OCI-LY1 (cell line): ENCODE results near the gene HEXIM2.

Experiments
- H2AFZ ChIP-seq: fragments of 200-600 bp; sonication (generic), shearing (Covaris generic); 2 replicates; pipeline ENCODE4 v1.6.0; 2014; ENCODE audit warnings: antibody characterized with exemption, mild to moderate bottlenecking, low read length
- H3F3A ChIP-seq: fragments of 200-600 bp; sonication (generic), shearing (Covaris generic); 2 replicates; pipeline ENCODE4 v1.6.0; 2014; ENCODE audit warnings: mild to moderate bottlenecking, antibody characterized with exemption, low read length, moderate library complexity; ENCODE audit not compliant: insufficient read depth
- H3K27ac ChIP-seq: fragments of 200-600 bp; sonication (generic); 2 replicates; pipeline ENCODE4 v1.5.1; 2014; ENCODE audit warnings: low read length, mixed run types, mild to moderate bottlenecking, low read depth; ENCODE audit not compliant: poor library complexity, severe bottlenecking
- H3K27me3 ChIP-seq: fragments of 200-600 bp; sonication (generic); 2 replicates; pipeline ENCODE4 v1.6.0; 2014; ENCODE audit warnings: antibody characterized with exemption, mild to moderate bottlenecking, low read length, moderate library complexity; ENCODE audit not compliant: insufficient read depth
- H3K36me3 ChIP-seq: fragments of 200-600 bp; sonication (generic); 2 replicates; pipeline ENCODE4 v1.6.1; 2014; ENCODE audit warnings: mild to moderate bottlenecking, antibody characterized with exemption, low read length, moderate library complexity, mixed read lengths; ENCODE audit not compliant: insufficient read depth
- H3K4me1 ChIP-seq: fragments of 200-600 bp; sonication (generic); 2 replicates; pipeline ENCODE4 v1.5.1; 2014; ENCODE audit warnings: mild to moderate bottlenecking, low read length, moderate library complexity; ENCODE audit not compliant: insufficient read depth, severe bottlenecking
- H3K4me2 ChIP-seq: fragments of 200-600 bp; sonication (generic), shearing (Covaris generic); 2 replicates; pipeline ENCODE4 v1.6.1; 2014; ENCODE audit warnings: low read length
- H3K4me3 ChIP-seq: fragments of 200-600 bp; sonication (generic); 2 replicates; pipeline ENCODE4 v1.5.1; 2014; ENCODE audit warnings: low read length, low read depth, mild to moderate bottlenecking, mixed read lengths; ENCODE audit not compliant: poor library complexity, severe bottlenecking
- H3K79me2 ChIP-seq: fragments of 200-600 bp; shearing (Covaris generic); 2 replicates; pipeline ENCODE4 v1.6.1; 2016; ENCODE audit warnings: mixed run types, low read length, mixed read lengths; ENCODE audit not compliant: insufficient read depth
- H3K9ac ChIP-seq: fragments of 200-600 bp; sonication (generic), shearing (Covaris generic); 2 replicates; pipeline ENCODE4 v1.6.1; 2014; ENCODE audit warnings: mild to moderate bottlenecking, low read length, mixed read lengths
- H3K9me2 ChIP-seq: fragments of 200-600 bp; sonication (generic), shearing (Covaris generic); 2 replicates; pipeline ENCODE4 v1.6.1; 2014; ENCODE audit warnings: low read depth, mild to moderate bottlenecking, low read length, mixed read lengths
- H3K9me3 ChIP-seq: fragments of 200-600 bp; shearing (Covaris generic); 2 replicates; pipeline ENCODE4 v1.6.1; 2014; ENCODE audit warnings: low read length, mixed read lengths
- H4K20me1 ChIP-seq: fragments of 200-600 bp; sonication (generic), shearing (Covaris generic); 2 replicates; pipeline ENCODE4 v1.6.0; 2016; ENCODE audit warnings: mild to moderate bottlenecking, low read length; ENCODE audit not compliant: insufficient read depth
- CTCF ChIP-seq: fragments of 200-600 bp; sonication (generic), shearing (Covaris generic); IDR thresholded peaks from 2 replicates; pipeline ENCODE4 v1.5.1; 2017; ENCODE audit warnings: mild to moderate bottlenecking, antibody characterized with exemption, low read length, moderate library complexity, mixed read lengths
- EZH2 ChIP-seq: fragments of 200-600 bp; sonication (generic), shearing (Covaris generic); IDR thresholded peaks from 2 replicates; pipeline ENCODE4 v1.8.0; 2017; ENCODE audit warnings: borderline replicate concordance, mixed run types, mild to moderate bottlenecking, antibody characterized with exemption, low read length, moderate library complexity, mixed read lengths

HEXIM2 gene

DNA sequence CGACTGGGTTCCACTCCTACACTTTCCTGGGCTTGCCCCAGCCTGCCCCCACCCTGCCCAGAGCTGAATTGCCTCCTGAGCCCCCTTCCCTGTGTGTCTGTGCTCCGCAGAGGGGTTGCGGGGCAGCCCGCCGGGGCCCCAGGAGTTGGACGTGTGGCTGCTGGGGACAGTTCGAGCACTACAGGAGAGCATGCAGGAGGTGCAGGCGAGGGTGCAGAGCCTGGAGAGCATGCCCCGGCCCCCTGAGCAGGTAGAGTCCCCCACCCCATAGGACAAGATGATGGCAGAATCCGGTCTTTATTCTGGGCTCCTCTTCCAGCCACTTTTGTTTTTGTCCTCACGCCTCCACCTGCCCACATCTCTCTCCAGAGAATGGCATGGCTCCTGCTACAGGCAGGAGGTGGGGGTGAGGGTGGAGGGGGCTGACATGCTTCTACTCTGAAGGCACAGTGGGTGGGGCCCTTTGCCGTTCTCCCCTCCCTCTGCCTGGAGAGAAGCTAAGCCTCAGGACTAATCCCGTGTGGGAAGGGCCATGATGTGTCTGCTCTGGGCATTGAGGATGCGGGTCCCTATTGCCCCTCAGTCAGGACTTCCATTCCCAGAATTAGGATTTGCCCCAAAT lies 22.7 kb upstream of the HEXIM2 start:
- no peak overlapping the region for H3K4me2 ChIP-seq
- no peak overlapping the region for H2AFZ ChIP-seq
- H3K9me2 ChIP-seq: no peaks in the 10 kb centered on the region
- no peaks in the 10 kb centered on the region for H3K79me2 ChIP-seq
- no peak overlapping the region for H3K27ac ChIP-seq
- no peaks in the 10 kb centered on the region for H3K9me3 ChIP-seq
- H3K4me3 ChIP-seq: no peak overlapping the region
- no peaks in the 10 kb centered on the region for H3F3A ChIP-seq
- no peak overlapping the region for H3K9ac ChIP-seq
- H4K20me1 ChIP-seq: no peaks in the 10 kb centered on the region
- H3K27me3 ChIP-seq: no peaks in the 10 kb centered on the region
- no peaks in the 10 kb centered on the region for H3K36me3 ChIP-seq
- TF ChIP-seq EZH2 (no peak), CTCF (no peak)
- H3K4me1 ChIP-seq: peaks cover 13% of the 10 kb centered on the region

- H3K9ac ChIP-seq: no peak overlapping the region
These were observed 22.1 kb upstream of the HEXIM2 start for GRCh38 chr17:45139533-45139920.

DNA sequence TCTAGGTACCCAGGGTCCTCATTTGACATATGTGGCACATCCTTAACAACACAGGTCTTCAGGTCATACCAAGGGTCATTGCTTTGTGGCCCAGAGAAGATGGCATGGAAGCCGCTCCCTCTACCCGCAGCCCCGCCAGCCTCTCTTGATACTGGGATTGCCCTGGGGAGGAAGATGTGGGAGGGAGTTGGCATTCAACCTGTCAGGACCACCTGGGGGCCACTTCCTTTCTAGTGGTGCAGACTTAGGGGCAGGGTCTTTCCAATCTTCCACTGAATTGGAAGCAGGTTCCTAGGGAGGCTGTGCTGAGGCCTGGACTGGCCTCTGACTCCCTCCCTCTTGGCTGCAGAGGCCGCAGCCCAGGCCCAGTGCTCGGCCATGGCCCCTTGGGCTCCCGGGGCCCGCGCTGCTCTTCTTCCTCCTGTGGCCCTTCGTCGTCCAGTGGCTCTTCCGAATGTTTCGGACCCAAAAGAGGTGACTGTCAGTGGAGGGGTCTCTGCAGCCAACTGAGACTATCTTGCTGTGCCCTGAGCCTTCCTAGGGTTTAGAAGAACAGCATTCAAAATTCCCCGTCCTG lies 18.5 kb upstream of the HEXIM2 start:
- no peak overlapping the region for H2AFZ ChIP-seq

More at GRCh38 chr17:45139533-45139920, 22.1 kb upstream of the HEXIM2 start:
- TF ChIP-seq CTCF (no peak), EZH2 (no peak)
- no peaks in the 10 kb centered on the region for H4K20me1 ChIP-seq
- no peaks in the 10 kb centered on the region for H3K36me3 ChIP-seq
- no peaks in the 10 kb centered on the region for H3K79me2 ChIP-seq
- no peak overlapping the region for H3K4me2 ChIP-seq
- H3K4me3 ChIP-seq: no peak overlapping the region
- H3K27ac ChIP-seq: no peak overlapping the region
- no peaks in the 10 kb centered on the region for H3K9me2 ChIP-seq
- H3F3A ChIP-seq: no peaks in the 10 kb centered on the region
- no peaks in the 10 kb centered on the region for H3K27me3 ChIP-seq
- H2AFZ ChIP-seq: no peak overlapping the region
- no peaks in the 10 kb centered on the region for H3K9me3 ChIP-seq
- peaks cover 18% of the 10 kb centered on the region for H3K4me1 ChIP-seq

More for the DNA sequence above, 18.5 kb upstream of the HEXIM2 start:
- H3K9me2 ChIP-seq: no peaks in the 10 kb centered on the region
- no peaks in the 10 kb centered on the region for H3K27me3 ChIP-seq
- H3K36me3 ChIP-seq: no peaks in the 10 kb centered on the region
- no peaks in the 10 kb centered on the region for H3F3A ChIP-seq
- H3K9me3 ChIP-seq: no peaks in the 10 kb centered on the region
- no peaks in the 10 kb centered on the region for H3K79me2 ChIP-seq
- no peak overlapping the region for H3K27ac ChIP-seq
- no peak overlapping the region for H3K9ac ChIP-seq
- no peaks in the 10 kb centered on the region for H4K20me1 ChIP-seq
- no peak for TF ChIP-seq CTCF
- no peak for TF ChIP-seq EZH2
- peaks cover 18% of the 10 kb centered on the region for H3K4me1 ChIP-seq
- H3K4me2 ChIP-seq: no peak overlapping the region
- H3K4me3 ChIP-seq: no peak overlapping the region
